ENCODE data around the gene NEMP2.

DNA sequence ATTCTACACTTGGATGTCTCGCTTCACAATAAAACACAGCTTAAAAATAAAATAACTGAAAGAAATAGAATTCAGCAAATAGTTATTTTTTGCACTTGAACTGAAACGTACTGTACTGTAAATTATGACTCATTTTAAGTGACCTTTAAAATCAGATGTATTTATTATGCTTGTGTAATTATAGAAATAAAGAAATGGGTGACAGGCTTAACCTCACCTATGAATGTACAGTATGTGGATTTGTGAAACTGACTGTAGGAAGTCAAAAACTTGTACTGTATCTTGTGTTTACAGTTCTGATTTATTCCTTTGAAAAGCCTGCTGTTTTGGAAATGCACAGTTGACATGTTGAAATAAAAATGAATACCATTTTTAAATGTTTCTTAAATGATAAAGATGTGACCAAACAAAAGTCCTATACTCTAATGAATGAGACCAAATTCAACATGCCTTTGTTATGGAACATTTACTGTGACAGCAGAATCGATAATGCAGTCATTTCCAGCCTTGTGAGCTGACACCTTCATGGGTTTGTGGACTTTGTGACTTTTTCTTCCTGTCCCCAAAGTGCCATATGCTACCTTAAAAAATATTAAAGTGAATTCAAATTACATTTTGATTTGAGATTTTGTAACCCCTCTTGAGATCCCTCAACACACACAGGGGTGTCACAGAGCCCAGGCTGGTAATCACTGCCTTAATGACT lies 32.7 kb downstream of the NEMP2 start:
- TF ChIP-seq, protein P1, sequence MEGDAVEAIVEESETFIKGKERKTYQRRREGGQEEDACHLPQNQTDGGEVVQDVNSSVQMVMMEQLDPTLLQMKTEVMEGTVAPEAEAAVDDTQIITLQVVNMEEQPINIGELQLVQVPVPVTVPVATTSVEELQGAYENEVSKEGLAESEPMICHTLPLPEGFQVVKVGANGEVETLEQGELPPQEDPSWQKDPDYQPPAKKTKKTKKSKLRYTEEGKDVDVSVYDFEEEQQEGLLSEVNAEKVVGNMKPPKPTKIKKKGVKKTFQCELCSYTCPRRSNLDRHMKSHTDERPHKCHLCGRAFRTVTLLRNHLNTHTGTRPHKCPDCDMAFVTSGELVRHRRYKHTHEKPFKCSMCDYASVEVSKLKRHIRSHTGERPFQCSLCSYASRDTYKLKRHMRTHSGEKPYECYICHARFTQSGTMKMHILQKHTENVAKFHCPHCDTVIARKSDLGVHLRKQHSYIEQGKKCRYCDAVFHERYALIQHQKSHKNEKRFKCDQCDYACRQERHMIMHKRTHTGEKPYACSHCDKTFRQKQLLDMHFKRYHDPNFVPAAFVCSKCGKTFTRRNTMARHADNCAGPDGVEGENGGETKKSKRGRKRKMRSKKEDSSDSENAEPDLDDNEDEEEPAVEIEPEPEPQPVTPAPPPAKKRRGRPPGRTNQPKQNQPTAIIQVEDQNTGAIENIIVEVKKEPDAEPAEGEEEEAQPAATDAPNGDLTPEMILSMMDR (conservative IDR thresholded peaks at IDR 0.05), result no peak
- no peak for TF ChIP-seq ZFX (IDR thresholded peaks at IDR 0.05)
